ENCODE data around the gene AP2M1.
"Not testable (repeated sequence)": the region's sequence is repeated elsewhere in the genome, so short reads cannot be mapped to it uniquely, and the experiment has no call there.

GRCh38 chr3:184149770-184150169, 24.9 kb upstream of the AP2M1 start:
- not testable (repeated sequence) for TF ChIP-seq CTCF, POLR2A, POLR2AphosphoS5 (IDR thresholded peaks at IDR 0.05)

Data from sigmoid colon (tissue), 4 donors.